Gastrocnemius medialis (tissue), 4 donors: ENCODE data around the gene SEMA3D.

Experiments used
- CTCF ChIP-seq, 5 experiments: fragments of 450-650 bp in 3 of 5; fragments of 200-600 bp in 2 of 5; sonication (generic) in 2 of 5; IDR thresholded peaks in 4 of 5; conservative IDR thresholded peaks in 1 of 5; 1 replicate in 4 of 5; 2 replicates in 1 of 5; pipeline ENCODE4 v1.5.1; 2016 to 2019; ENCODE audit warnings: antibody characterized with exemption in 5 of 5, mild to moderate bottlenecking in 3 of 5, moderate library complexity in 3 of 5
- POLR2A ChIP-seq, 2 donors: fragments of 450-650 bp; IDR thresholded peaks; one replicate each; pipeline ENCODE4 v1.6.1; 2017; ENCODE audit warnings: antibody characterized with exemption in 2 of 2, mild to moderate bottlenecking in 2 of 2, moderate library complexity in 2 of 2

DNA sequence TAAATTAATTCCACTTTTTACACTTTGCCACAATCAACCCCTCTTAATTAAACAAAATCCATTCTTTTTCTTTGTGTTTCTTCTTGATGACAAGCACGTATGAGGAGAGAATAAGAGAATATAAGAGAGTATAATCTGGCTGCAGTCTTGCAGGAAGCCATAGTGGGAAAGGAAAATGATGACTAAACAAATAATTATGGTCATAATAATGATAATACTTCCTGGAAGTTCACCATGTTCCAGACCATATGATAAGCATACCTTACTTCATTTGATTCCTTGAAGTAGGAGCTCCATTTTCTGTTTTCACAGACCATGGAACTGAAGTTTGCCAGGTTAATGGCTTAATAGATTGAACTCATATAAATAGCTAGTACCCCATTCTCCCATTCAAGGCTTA lies 237.8 kb downstream of the SEMA3D start:
- no peak for TF ChIP-seq CTCF (IDR thresholded peaks at IDR 0.05 in 4 of 5, conservative IDR thresholded peaks at IDR 0.05 in 1 of 5)
- no peak for TF ChIP-seq POLR2A (IDR thresholded peaks at IDR 0.05)
